HL-60 (cell line): ENCODE results near the gene TRAIP.

ENCODE experiments used
- DNase-seq, 2 experiments: peaks; one replicate each; pipeline ENCODE4 v3.0.0-alpha.2; 2010 to 2020; ENCODE audit warnings: low read depth in 1 of 2, low spot score in 1 of 2
- H3K27ac ChIP-seq: fragments of 250-450 bp; sonication (Bioruptor Pico); replicated peaks from 2 replicates; pipeline ENCODE4 v1.5.1; 2020; ENCODE audit warnings: mild to moderate bottlenecking, moderate library complexity
- H3K27me3 ChIP-seq: fragments of 250-450 bp; sonication (Bioruptor Pico); 2 replicates; pipeline ENCODE4 v1.5.1; 2021; ENCODE audit warnings: mild to moderate bottlenecking, moderate library complexity; ENCODE audit not compliant: insufficient read depth, poor library complexity, severe bottlenecking
- H3K4me3 ChIP-seq: replicated peaks from 2 replicates; pipeline ENCODE4 v1.5.1; 2011; ENCODE audit warnings: mild to moderate bottlenecking, control low read depth, low read length; ENCODE audit not compliant: insufficient read depth
- CTCF ChIP-seq: IDR thresholded peaks from one replicate; pipeline ENCODE4 v1.5.1; 2011; ENCODE audit warnings: low read length, control low read depth, inconsistent platforms; ENCODE audit not compliant: insufficient read depth
- GABPA ChIP-seq: IDR thresholded peaks from 2 replicates; pipeline ENCODE4 v1.6.1; 2012; ENCODE audit warnings: low read depth
- POLR2AphosphoS5 ChIP-seq: IDR thresholded peaks from 2 replicates; pipeline ENCODE4 v1.6.1; 2012; ENCODE audit warnings: low read depth
- REST ChIP-seq: IDR thresholded peaks from 2 replicates; pipeline ENCODE4 v1.6.1; 2012; ENCODE audit warnings: low read depth; ENCODE audit not compliant: insufficient replicate concordance
- SPI1 ChIP-seq: IDR thresholded peaks from 2 replicates; pipeline ENCODE4 v1.6.1; 2012; ENCODE audit warnings: low read depth, mild to moderate bottlenecking, borderline replicate concordance

TRAIP gene

GRCh38 chr3:49878686-49879085 lies 22.3 kb upstream of the TRAIP start:
- H3K27ac ChIP-seq: no peak overlapping the region
- H3K4me3 ChIP-seq: no peak overlapping the region
- H3K27me3 ChIP-seq: no peaks in the 10 kb centered on the region
- no peak for TF ChIP-seq GABPA
- no peak for TF ChIP-seq POLR2AphosphoS5
- no peak for DNase-seq

GRCh38 chr3:49877716-49878115 lies 21.4 kb upstream of the TRAIP start:
- Histone ChIP-seq H3K4me3 (no peak overlapping the region), H3K27me3 (no peaks in the 10 kb centered on the region), H3K27ac (no peak overlapping the region)
- no peak for DNase-seq
- TF ChIP-seq CTCF (no peak), GABPA (no peak), REST (no peak), POLR2AphosphoS5 (no peak), SPI1 (no peak)

- Histone ChIP-seq H3K27ac (no peak overlapping the region), H3K4me3 (no peak overlapping the region), H3K27me3 (no peaks in the 10 kb centered on the region)
- TF ChIP-seq SPI1: no peak
- no peak for TF ChIP-seq POLR2AphosphoS5
- TF ChIP-seq GABPA: no peak
- TF ChIP-seq REST: no peak
- TF ChIP-seq CTCF: no peak
- DNase-seq: no peak
Observed at GRCh38 chr3:49876567-49876966, 20.2 kb upstream of the TRAIP start.

DNA sequence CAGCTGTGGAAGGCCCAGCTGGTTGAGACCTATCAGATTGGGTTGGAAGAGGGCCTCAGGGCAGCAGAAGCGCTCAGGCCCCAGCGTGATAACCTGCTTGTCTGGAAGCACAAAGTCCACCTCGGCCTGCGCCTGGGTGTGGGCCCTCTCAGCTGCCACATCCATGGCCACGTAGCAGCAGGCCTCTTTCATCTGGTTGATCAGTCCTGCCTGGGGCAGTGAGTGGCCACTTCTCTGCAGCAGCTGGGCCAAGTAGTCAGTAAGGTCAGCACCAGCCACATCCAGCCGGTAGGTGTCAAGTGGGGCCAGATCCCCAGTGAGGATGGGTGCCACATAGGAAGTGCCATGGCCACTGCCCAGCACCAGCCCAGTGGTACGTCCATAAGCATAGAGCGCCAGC lies 17.3 kb upstream of the TRAIP start:
- peaks cover 11% of the 10 kb centered on the region for H3K27me3 ChIP-seq
- no peak for DNase-seq
- H3K27ac ChIP-seq: no peak overlapping the region
- no peak for TF ChIP-seq POLR2AphosphoS5
- H3K4me3 ChIP-seq: no peak overlapping the region

- H3K27ac ChIP-seq: no peak overlapping the region
- peaks cover 13% of the 10 kb centered on the region for H3K27me3 ChIP-seq
- TF ChIP-seq GABPA (no peak), REST (no peak), POLR2AphosphoS5 (no peak), SPI1 (no peak), CTCF (no peak)
- no peak overlapping the region for H3K4me3 ChIP-seq
- peak; percentile 27 to 28 for DNase-seq
Observed at GRCh38 chr3:49872801-49873281, 16.5 kb upstream of the TRAIP start.
